MM.1S (cell line): ENCODE measurements around the gene HEMK1.
A peak's percentile ranks its signal among the peaks of the same experiment; 100 is the strongest.

Experiments used
- DNase-seq: peaks from one replicate; pipeline ENCODE4 v3.0.0-alpha.2; 2015
- H2AFZ ChIP-seq: fragments of 300-600 bp; sonication (generic); 2 replicates; pipeline ENCODE4 v1.6.0; 2016; ENCODE audit warnings: antibody characterized with exemption, low read length
- H3F3A ChIP-seq: fragments of 300-600 bp; sonication (generic); 2 replicates; pipeline ENCODE4 v1.6.1; 2016; ENCODE audit warnings: mild to moderate bottlenecking, antibody characterized with exemption, low read length, moderate library complexity, mixed read lengths; ENCODE audit not compliant: insufficient read depth
- H3K27ac ChIP-seq: fragments of 300-600 bp; sonication (generic); 2 replicates; pipeline ENCODE4 v1.5.1; 2016; ENCODE audit warnings: mild to moderate bottlenecking, low read length
- H3K27me3 ChIP-seq: fragments of 300-600 bp; sonication (generic); replicated peaks from 2 replicates; pipeline ENCODE4 v1.6.0; 2016; ENCODE audit warnings: low read length; ENCODE audit not compliant: insufficient read depth
- H3K36me3 ChIP-seq: fragments of 300-600 bp; sonication (generic); replicated peaks from 2 replicates; pipeline ENCODE4 v1.6.1; 2016; ENCODE audit warnings: mild to moderate bottlenecking, low read length, mixed read lengths; ENCODE audit not compliant: insufficient read depth
- H3K4me1 ChIP-seq: fragments of 300-600 bp; sonication (generic); 2 replicates; pipeline ENCODE4 v1.6.1; 2016; ENCODE audit warnings: low read length, mixed read lengths
- H3K4me2 ChIP-seq: fragments of 300-600 bp; sonication (generic); 2 replicates; pipeline ENCODE4 v1.6.0; 2016; ENCODE audit warnings: low read depth, low read length
- H3K4me3 ChIP-seq: fragments of 300-600 bp; sonication (generic); 2 replicates; pipeline ENCODE4 v1.5.1; 2016; ENCODE audit warnings: low read length, mixed read lengths
- H3K79me2 ChIP-seq: fragments of 300-600 bp; sonication (generic); 2 replicates; pipeline ENCODE4 v1.6.1; 2016; ENCODE audit warnings: mixed run types, low read length, mixed read lengths
- H3K9ac ChIP-seq: fragments of 300-600 bp; sonication (generic); 2 replicates; pipeline ENCODE4 v1.6.1; 2016; ENCODE audit warnings: low read length, mixed read lengths
- H3K9me2 ChIP-seq: fragments of 300-600 bp; sonication (generic); replicated peaks from 2 replicates; pipeline ENCODE4 v1.6.1; 2016; ENCODE audit warnings: mild to moderate bottlenecking, low read length, mixed read lengths; ENCODE audit not compliant: insufficient read depth
- H3K9me3 ChIP-seq: fragments of 300-600 bp; sonication (generic); replicated peaks from 2 replicates; pipeline ENCODE4 v1.6.1; 2016; ENCODE audit warnings: mild to moderate bottlenecking, low read length, mixed read lengths; ENCODE audit not compliant: insufficient read depth
- H4K20me1 ChIP-seq: fragments of 300-600 bp; sonication (generic); 2 replicates; pipeline ENCODE4 v1.6.1; 2016; ENCODE audit warnings: mild to moderate bottlenecking, low read length, moderate library complexity, mixed read lengths; ENCODE audit not compliant: insufficient read depth
- CTCF ChIP-seq: fragments of 300-600 bp; sonication (generic); IDR thresholded peaks from 2 replicates; pipeline ENCODE4 v1.5.1; 2016; ENCODE audit warnings: antibody characterized with exemption, low read length, mixed read lengths
- EZH2 ChIP-seq: fragments of 300-600 bp; sonication (generic); optimal IDR thresholded peaks from 2 replicates; pipeline ENCODE3; 2017; ENCODE audit warnings: low read depth, mild to moderate bottlenecking, antibody characterized with exemption, low read length, mixed read lengths
- EZH2phosphoT487 ChIP-seq: fragments of 300-600 bp; sonication (generic); IDR thresholded peaks from 2 replicates; pipeline ENCODE4 v1.6.1; 2018; ENCODE audit warnings: antibody characterized with exemption, low read length

The HEMK1 gene

DNA sequence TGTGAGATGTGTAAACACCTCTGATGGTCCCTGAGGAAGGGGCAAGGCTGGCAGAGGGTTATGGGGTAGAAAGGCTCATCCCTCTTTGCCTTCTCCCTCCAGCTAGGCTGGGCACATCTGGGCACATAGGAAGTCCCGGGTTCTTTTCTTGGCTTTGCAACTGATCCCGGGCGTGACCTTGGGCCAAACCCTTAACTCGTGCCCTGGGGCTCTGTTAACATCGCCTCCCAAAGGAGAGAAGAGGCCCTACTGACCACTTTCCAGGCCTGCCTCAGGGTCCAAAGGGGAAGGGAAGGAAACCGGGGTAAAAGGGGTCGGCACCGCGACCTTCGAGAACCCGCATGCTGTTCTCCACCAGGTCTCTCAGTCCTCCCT, 2.3 kb upstream of the HEMK1 start:
- no peak for DNase-seq
- Histone ChIP-seq H3K27me3 (peaks cover 9% of the 10 kb centered on the region; the same call in 1 of the 2 replicates), H3K9me3 (no peaks in the 10 kb centered on the region), H2AFZ (peak overlapping the region; percentile 60), H3K4me3 (peak overlapping the region; percentile 58), H3K79me2 (no peaks in the 10 kb centered on the region), H3F3A (peaks cover 10% of the 10 kb centered on the region; the same call in 1 of the 2 replicates), H4K20me1 (no peaks in the 10 kb centered on the region), H3K9me2 (no peaks in the 10 kb centered on the region), H3K4me2 (peak overlapping the region; percentile 93), H3K4me1 (peaks cover 12% of the 10 kb centered on the region), H3K36me3 (no peaks in the 10 kb centered on the region), H3K27ac (no peak overlapping the region), H3K9ac (peak overlapping the region; percentile 42; the same call in 1 of the 2 replicates)
- TF ChIP-seq CTCF: no peak
- TF ChIP-seq EZH2: no peak
- TF ChIP-seq EZH2phosphoT487: no peak

- no peaks in the 10 kb centered on the region for H3K79me2 ChIP-seq
- H3K27ac ChIP-seq: no peak within 1 kb of the TSS; the same call in 1 of the 2 replicates
- no peaks in the 10 kb centered on the region for H3K36me3 ChIP-seq
- peak within 1 kb of the TSS; percentile 97 for H2AFZ ChIP-seq
- H3K27me3 ChIP-seq: peaks cover 9% of the 10 kb centered on the region; the same call in 1 of the 2 replicates
- H3K4me3 ChIP-seq: peak within 1 kb of the TSS; percentile 99
- peaks cover 10% of the 10 kb centered on the region; the same call in 1 of the 2 replicates for H3F3A ChIP-seq
- TF ChIP-seq EZH2: no peak
- TF ChIP-seq EZH2phosphoT487: no peak
- no peak for TF ChIP-seq CTCF
- no peaks in the 10 kb centered on the region for H4K20me1 ChIP-seq
- peak within 1 kb of the TSS; percentile 93 for H3K4me2 ChIP-seq
- H3K9me3 ChIP-seq: no peaks in the 10 kb centered on the region
- H3K9ac ChIP-seq: peak within 1 kb of the TSS; percentile 42; the same call in 1 of the 2 replicates
- H3K4me1 ChIP-seq: peaks cover 12% of the 10 kb centered on the region
- H3K9me2 ChIP-seq: no peaks in the 10 kb centered on the region
- DNase-seq: peak; percentile 97
Measured at GRCh38 chr3:50567386-50568167, 1.7 kb upstream of the HEMK1 start, which contains the start of gene C3orf18. Gene C3orf18, minus strand, starts transcription at chr3:50567747. Its CDS starts 2,048 bp downstream, at chr3:50565699.

GRCh38 chr3:50570508-50571279, 1.4 kb downstream of the HEMK1 start:
- Histone ChIP-seq H3K27ac (no peak overlapping the region), H3K27me3 (peaks cover 9% of the 10 kb centered on the region; the same call in 1 of the 2 replicates), H3K4me3 (no peak overlapping the region), H3K9me2 (no peaks in the 10 kb centered on the region), H3K9ac (no peak overlapping the region; the same call in 1 of the 2 replicates), H2AFZ (no peak overlapping the region), H3K9me3 (no peaks in the 10 kb centered on the region), H3F3A (peaks cover 10% of the 10 kb centered on the region; the same call in 1 of the 2 replicates), H3K4me1 (peaks cover 12% of the 10 kb centered on the region), H3K36me3 (no peaks in the 10 kb centered on the region), H3K4me2 (peak overlapping the region; percentile 93), H4K20me1 (no peaks in the 10 kb centered on the region), H3K79me2 (no peaks in the 10 kb centered on the region)
- TF ChIP-seq EZH2 (no peak), CTCF (no peak), EZH2phosphoT487 (no peak)
- DNase-seq: no peak
